ENCODE measurements around the gene ARHGAP19.

The ARHGAP19 gene

GRCh38 chr10:97255512-97256293 is 36.7 kb downstream of the ARHGAP19 start:
- no peak overlapping the region for H2AFZ ChIP-seq (ENCODE audit: low read depth, low read length)
- no peaks in the 10 kb centered on the region for H3K79me2 ChIP-seq (ENCODE audit: insufficient read depth, low read length)
- H3K36me3 ChIP-seq (ENCODE audit: insufficient read depth, low read length): peaks cover 71% of the 10 kb centered on the region
- H3K9ac ChIP-seq (ENCODE audit: low read depth, low read length): no peak overlapping the region
- DNase-seq: no peak
- H3K9me3 ChIP-seq (ENCODE audit: insufficient read depth, low read length, severe bottlenecking): no peaks in the 10 kb centered on the region
- no peak overlapping the region for H3K4me3 ChIP-seq (ENCODE audit: low read depth in 1 of 2, low read length in 2 of 2)
- H3K27ac ChIP-seq (ENCODE audit: low read length): no peak overlapping the region
- H4K20me1 ChIP-seq (ENCODE audit: insufficient read depth, low read length): no peaks in the 10 kb centered on the region
- TF ChIP-seq CTCF (IDR thresholded peaks at IDR 0.05; ENCODE audit: borderline replicate concordance, extremely low read depth, low read length, poor library complexity, severe bottlenecking): no peak
- TF ChIP-seq EZH2 (IDR thresholded peaks at IDR 0.05; ENCODE audit: borderline replicate concordance, low read depth, low read length, severe bottlenecking): no peak
- H3K4me1 ChIP-seq (ENCODE audit: insufficient read depth, low read length): no peaks in the 10 kb centered on the region
- ATAC-seq (ENCODE audit: insufficient read depth, low read depth): no peak
- H3K4me2 ChIP-seq (ENCODE audit: insufficient read depth, low read length): no peak overlapping the region
- H3K27me3 ChIP-seq (ENCODE audit: insufficient read depth, low read length, poor library complexity): no peaks in the 10 kb centered on the region

- H3K9me3 ChIP-seq (ENCODE audit: insufficient read depth, low read length, severe bottlenecking): no peaks in the 10 kb centered on the region
- peaks cover 72% of the 10 kb centered on the region for H3K36me3 ChIP-seq (ENCODE audit: insufficient read depth, low read length)
- H3K4me3 ChIP-seq (ENCODE audit: low read depth in 1 of 2, low read length in 2 of 2): no peak overlapping the region
- no peak overlapping the region for H3K9ac ChIP-seq (ENCODE audit: low read depth, low read length)
- no peak for ATAC-seq (ENCODE audit: insufficient read depth, low read depth)
- H3K4me2 ChIP-seq (ENCODE audit: insufficient read depth, low read length): no peak overlapping the region
- no peak for DNase-seq
- no peaks in the 10 kb centered on the region for H4K20me1 ChIP-seq (ENCODE audit: insufficient read depth, low read length)
- no peaks in the 10 kb centered on the region for H3K79me2 ChIP-seq (ENCODE audit: insufficient read depth, low read length)
- H2AFZ ChIP-seq (ENCODE audit: low read depth, low read length): no peak overlapping the region
- TF ChIP-seq EZH2 (IDR thresholded peaks at IDR 0.05; ENCODE audit: borderline replicate concordance, low read depth, low read length, severe bottlenecking): no peak
- H3K27me3 ChIP-seq (ENCODE audit: insufficient read depth, low read length, poor library complexity): no peaks in the 10 kb centered on the region
- no peaks in the 10 kb centered on the region for H3K4me1 ChIP-seq (ENCODE audit: insufficient read depth, low read length)
- no peak overlapping the region for H3K27ac ChIP-seq (ENCODE audit: low read length)
These were observed 37.7 kb downstream of the ARHGAP19 start for GRCh38 chr10:97254694-97255093.

DNA sequence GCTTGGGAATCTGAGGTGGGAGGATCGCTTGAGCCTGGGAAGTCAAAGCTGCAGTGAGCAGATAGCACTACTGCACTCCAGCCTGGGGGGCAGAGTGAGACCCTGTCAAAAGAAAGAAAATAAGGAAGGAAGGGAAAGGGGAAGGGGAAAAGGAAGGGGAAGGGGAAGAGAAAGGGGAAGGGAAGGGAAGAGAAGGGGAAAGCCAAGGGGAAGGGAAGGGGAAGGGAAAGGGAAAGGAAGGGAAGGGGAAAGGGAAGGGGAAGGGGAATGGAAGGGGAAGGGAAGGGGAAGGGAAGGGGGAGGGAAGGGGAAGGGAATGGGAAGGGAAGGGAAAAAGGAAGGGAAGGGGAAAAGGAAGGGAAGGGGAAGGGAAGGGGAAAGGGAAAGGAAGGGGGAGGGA is 41.5 kb downstream of the ARHGAP19 start:
- Histone ChIP-seq H4K20me1 (ENCODE audit: insufficient read depth, low read length) (no peaks in the 10 kb centered on the region), H3K4me3 (ENCODE audit: low read depth in 1 of 2, low read length in 2 of 2) (no peak overlapping the region), H2AFZ (ENCODE audit: low read depth, low read length) (no peak overlapping the region), H3K9me3 (ENCODE audit: insufficient read depth, low read length, severe bottlenecking) (no peaks in the 10 kb centered on the region), H3K4me2 (ENCODE audit: insufficient read depth, low read length) (no peak overlapping the region), H3K9ac (ENCODE audit: low read depth, low read length) (no peak overlapping the region), H3K36me3 (ENCODE audit: insufficient read depth, low read length) (peaks cover 70% of the 10 kb centered on the region), H3K4me1 (ENCODE audit: insufficient read depth, low read length) (no peaks in the 10 kb centered on the region), H3K27me3 (ENCODE audit: insufficient read depth, low read length, poor library complexity) (no peaks in the 10 kb centered on the region), H3K79me2 (ENCODE audit: insufficient read depth, low read length) (no peaks in the 10 kb centered on the region), H3K27ac (ENCODE audit: low read length) (no peak overlapping the region)
- no peak for TF ChIP-seq EZH2 (IDR thresholded peaks at IDR 0.05; ENCODE audit: borderline replicate concordance, low read depth, low read length, severe bottlenecking)
- no peak for TF ChIP-seq CTCF (IDR thresholded peaks at IDR 0.05; ENCODE audit: borderline replicate concordance, extremely low read depth, low read length, poor library complexity, severe bottlenecking)
- no peak for DNase-seq
- ATAC-seq (ENCODE audit: insufficient read depth, low read depth): no peak

DNA sequence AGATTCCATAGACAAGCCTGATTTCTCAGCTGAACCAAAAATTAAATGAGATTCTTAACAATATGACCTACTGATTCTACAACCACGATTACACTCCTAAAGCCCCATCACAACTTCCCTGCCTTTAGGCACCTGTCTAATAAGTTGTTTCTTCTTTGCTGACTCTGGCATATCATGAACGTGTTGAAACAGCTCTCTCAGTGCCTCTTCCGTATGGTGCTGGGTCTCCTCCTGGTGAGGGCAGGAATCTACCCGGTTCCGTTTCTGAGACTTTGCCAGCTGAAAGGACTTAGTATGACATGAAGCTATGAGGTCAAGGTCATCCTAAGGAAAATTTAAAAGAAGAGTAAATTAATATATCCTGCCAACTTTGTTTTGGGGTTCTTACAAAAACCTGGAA is 48.6 kb downstream of the ARHGAP19 start:
- Histone ChIP-seq H3K27ac (ENCODE audit: low read length) (no peak overlapping the region), H3K36me3 (ENCODE audit: insufficient read depth, low read length) (peaks cover 67% of the 10 kb centered on the region), H3K27me3 (ENCODE audit: insufficient read depth, low read length, poor library complexity) (no peaks in the 10 kb centered on the region), H3K4me3 (ENCODE audit: low read depth in 1 of 2, low read length in 2 of 2) (no peak overlapping the region), H4K20me1 (ENCODE audit: insufficient read depth, low read length) (no peaks in the 10 kb centered on the region), H3K9me3 (ENCODE audit: insufficient read depth, low read length, severe bottlenecking) (no peaks in the 10 kb centered on the region), H3K4me2 (ENCODE audit: insufficient read depth, low read length) (no peak overlapping the region), H3K9ac (ENCODE audit: low read depth, low read length) (no peak overlapping the region), H3K79me2 (ENCODE audit: insufficient read depth, low read length) (no peaks in the 10 kb centered on the region), H3K4me1 (ENCODE audit: insufficient read depth, low read length) (no peaks in the 10 kb centered on the region), H2AFZ (ENCODE audit: low read depth, low read length) (no peak overlapping the region)
- DNase-seq (no peak), ATAC-seq (ENCODE audit: insufficient read depth, low read depth) (no peak)
- no peak for TF ChIP-seq CTCF (IDR thresholded peaks at IDR 0.05; ENCODE audit: borderline replicate concordance, extremely low read depth, low read length, poor library complexity, severe bottlenecking)
- TF ChIP-seq EZH2 (IDR thresholded peaks at IDR 0.05; ENCODE audit: borderline replicate concordance, low read depth, low read length, severe bottlenecking): no peak
